ENCODE results near the gene ADAMTSL1.

The ADAMTSL1 gene

DNA sequence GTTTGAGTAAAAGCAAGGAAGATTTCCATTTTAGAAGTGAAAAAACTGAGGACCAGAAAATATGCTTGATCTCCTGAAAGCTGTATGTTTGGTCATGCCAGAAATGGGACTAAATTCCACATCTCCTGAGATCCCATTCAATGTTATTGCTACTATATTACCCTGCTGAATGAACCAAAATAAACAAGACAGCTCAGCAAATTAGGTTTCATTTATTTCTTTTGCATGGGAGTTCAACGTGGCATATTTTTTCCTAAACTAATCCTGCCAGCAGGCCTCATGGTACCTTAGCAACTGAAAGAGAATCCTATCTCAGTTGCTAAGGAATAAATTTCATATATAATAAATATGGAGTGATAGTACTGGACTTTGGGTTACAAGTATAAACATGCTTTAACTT is 101.7 kb downstream of the ADAMTSL1 start:
- H3K4me1 ChIP-seq (ENCODE audit: insufficient read depth, low read length, poor library complexity, severe bottlenecking): no peaks in the 10 kb centered on the region
- no peak overlapping the region for H2AFZ ChIP-seq (ENCODE audit: low read length)
- no peaks in the 10 kb centered on the region for H3K27me3 ChIP-seq (ENCODE audit: insufficient read depth, low read length, poor library complexity, severe bottlenecking)
- no peaks in the 10 kb centered on the region for H3K36me3 ChIP-seq (ENCODE audit: insufficient read depth, low read length)
- H3K79me2 ChIP-seq (ENCODE audit: insufficient read depth, low read length): no peaks in the 10 kb centered on the region
- H3K9me2 ChIP-seq (replicated peaks; ENCODE audit: low read depth, low read length): no peaks in the 10 kb centered on the region
- H3K4me3 ChIP-seq (ENCODE audit: low read length, poor library complexity, severe bottlenecking): no peak overlapping the region
- no peak overlapping the region for H3K4me2 ChIP-seq (ENCODE audit: low read depth, low read length, poor library complexity, severe bottlenecking)
- TF ChIP-seq, protein P1, sequence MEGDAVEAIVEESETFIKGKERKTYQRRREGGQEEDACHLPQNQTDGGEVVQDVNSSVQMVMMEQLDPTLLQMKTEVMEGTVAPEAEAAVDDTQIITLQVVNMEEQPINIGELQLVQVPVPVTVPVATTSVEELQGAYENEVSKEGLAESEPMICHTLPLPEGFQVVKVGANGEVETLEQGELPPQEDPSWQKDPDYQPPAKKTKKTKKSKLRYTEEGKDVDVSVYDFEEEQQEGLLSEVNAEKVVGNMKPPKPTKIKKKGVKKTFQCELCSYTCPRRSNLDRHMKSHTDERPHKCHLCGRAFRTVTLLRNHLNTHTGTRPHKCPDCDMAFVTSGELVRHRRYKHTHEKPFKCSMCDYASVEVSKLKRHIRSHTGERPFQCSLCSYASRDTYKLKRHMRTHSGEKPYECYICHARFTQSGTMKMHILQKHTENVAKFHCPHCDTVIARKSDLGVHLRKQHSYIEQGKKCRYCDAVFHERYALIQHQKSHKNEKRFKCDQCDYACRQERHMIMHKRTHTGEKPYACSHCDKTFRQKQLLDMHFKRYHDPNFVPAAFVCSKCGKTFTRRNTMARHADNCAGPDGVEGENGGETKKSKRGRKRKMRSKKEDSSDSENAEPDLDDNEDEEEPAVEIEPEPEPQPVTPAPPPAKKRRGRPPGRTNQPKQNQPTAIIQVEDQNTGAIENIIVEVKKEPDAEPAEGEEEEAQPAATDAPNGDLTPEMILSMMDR (conservative IDR thresholded peaks at IDR 0.05; ENCODE audit: low read length): no peak
- no peak for TF ChIP-seq EZH2phosphoT487 (IDR thresholded peaks at IDR 0.05; ENCODE audit: borderline replicate concordance)
- no peaks in the 10 kb centered on the region for H3K9me3 ChIP-seq (ENCODE audit: insufficient read depth, low read depth, low read length)
- no peak overlapping the region for H3K9ac ChIP-seq (ENCODE audit: low read depth, low read length, poor library complexity, severe bottlenecking)
- no peaks in the 10 kb centered on the region for H3F3A ChIP-seq (ENCODE audit: low read depth)
- H4K20me1 ChIP-seq (ENCODE audit: insufficient read depth, low read length, poor library complexity, severe bottlenecking): no peaks in the 10 kb centered on the region

DNA sequence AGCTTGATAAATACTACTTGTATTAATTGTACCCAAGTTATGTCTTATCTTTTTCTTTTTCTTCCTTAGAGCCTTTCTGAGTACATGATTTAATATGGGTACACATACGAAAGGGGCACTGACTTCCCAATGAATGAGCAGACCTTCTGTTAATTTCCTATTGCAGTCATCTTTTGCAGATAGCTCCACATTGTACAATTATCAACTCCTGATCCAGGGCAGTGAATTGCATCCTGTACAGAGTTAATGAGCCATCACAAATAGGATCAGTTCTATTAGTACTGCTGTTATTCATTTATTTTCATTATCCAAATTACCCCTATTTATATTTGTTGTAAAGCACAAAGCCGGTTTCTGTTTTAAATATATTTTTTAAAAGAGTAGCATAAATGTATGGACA is 105.6 kb downstream of the ADAMTSL1 start:
- H3K27me3 ChIP-seq (ENCODE audit: insufficient read depth, low read length, poor library complexity, severe bottlenecking): no peaks in the 10 kb centered on the region
- no peak overlapping the region for H3K9ac ChIP-seq (ENCODE audit: low read depth, low read length, poor library complexity, severe bottlenecking)
- H2AFZ ChIP-seq (ENCODE audit: low read length): no peak overlapping the region
- H3K4me2 ChIP-seq (ENCODE audit: low read depth, low read length, poor library complexity, severe bottlenecking): no peak overlapping the region
- H3F3A ChIP-seq (ENCODE audit: low read depth): no peaks in the 10 kb centered on the region
- no peaks in the 10 kb centered on the region for H3K36me3 ChIP-seq (ENCODE audit: insufficient read depth, low read length)
- TF ChIP-seq, protein P1 (conservative IDR thresholded peaks at IDR 0.05; ENCODE audit: low read length): no peak
- no peak for TF ChIP-seq EZH2phosphoT487 (IDR thresholded peaks at IDR 0.05; ENCODE audit: borderline replicate concordance)
- H3K9me3 ChIP-seq (ENCODE audit: insufficient read depth, low read depth, low read length): no peaks in the 10 kb centered on the region
- H3K79me2 ChIP-seq (ENCODE audit: insufficient read depth, low read length): no peaks in the 10 kb centered on the region
- no peaks in the 10 kb centered on the region for H4K20me1 ChIP-seq (ENCODE audit: insufficient read depth, low read length, poor library complexity, severe bottlenecking)
- no peaks in the 10 kb centered on the region for H3K4me1 ChIP-seq (ENCODE audit: insufficient read depth, low read length, poor library complexity, severe bottlenecking)
- H3K9me2 ChIP-seq (replicated peaks; ENCODE audit: low read depth, low read length): no peaks in the 10 kb centered on the region
- no peak overlapping the region for H3K4me3 ChIP-seq (ENCODE audit: low read length, poor library complexity, severe bottlenecking)

DNA sequence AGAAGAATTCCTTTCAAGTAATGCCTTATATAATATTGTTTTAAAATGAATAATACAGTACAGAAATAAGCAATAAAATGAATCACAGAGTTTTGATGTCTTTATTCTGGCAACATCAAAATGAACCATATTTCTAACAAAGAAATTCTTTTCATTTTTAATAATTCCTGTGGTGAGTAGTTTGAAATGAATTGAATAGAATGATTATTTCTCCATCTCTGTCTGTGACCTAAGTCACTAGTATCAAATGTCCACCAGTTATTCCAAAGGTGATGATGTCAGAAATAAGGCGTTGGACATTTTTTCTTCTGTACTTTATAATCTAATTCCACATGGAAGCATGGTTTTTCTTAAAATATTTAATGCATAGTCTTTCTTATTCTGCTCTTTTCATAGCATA is 106.2 kb downstream of the ADAMTSL1 start:
- Histone ChIP-seq H3K4me1 (ENCODE audit: insufficient read depth, low read length, poor library complexity, severe bottlenecking) (no peaks in the 10 kb centered on the region), H3K4me2 (ENCODE audit: low read depth, low read length, poor library complexity, severe bottlenecking) (no peak overlapping the region), H3K36me3 (ENCODE audit: insufficient read depth, low read length) (no peaks in the 10 kb centered on the region), H3K9ac (ENCODE audit: low read depth, low read length, poor library complexity, severe bottlenecking) (no peak overlapping the region), H3K9me2 (replicated peaks; ENCODE audit: low read depth, low read length) (no peaks in the 10 kb centered on the region), H3K79me2 (ENCODE audit: insufficient read depth, low read length) (no peaks in the 10 kb centered on the region), H3K9me3 (ENCODE audit: insufficient read depth, low read depth, low read length) (no peaks in the 10 kb centered on the region), H3K27me3 (ENCODE audit: insufficient read depth, low read length, poor library complexity, severe bottlenecking) (no peaks in the 10 kb centered on the region), H4K20me1 (ENCODE audit: insufficient read depth, low read length, poor library complexity, severe bottlenecking) (no peaks in the 10 kb centered on the region), H3K4me3 (ENCODE audit: low read length, poor library complexity, severe bottlenecking) (no peak overlapping the region), H3F3A (ENCODE audit: low read depth) (no peaks in the 10 kb centered on the region), H2AFZ (ENCODE audit: low read length) (no peak overlapping the region)
- TF ChIP-seq, protein P1 (conservative IDR thresholded peaks at IDR 0.05; ENCODE audit: low read length): no peak
- no peak for TF ChIP-seq EZH2phosphoT487 (IDR thresholded peaks at IDR 0.05; ENCODE audit: borderline replicate concordance)
